GM19240 (cell line): Measurements from ENCODE around the gene STX17.

Experiments
- DNase-seq: peaks from one replicate; pipeline ENCODE4 v3.0.0; 2011; ENCODE audit warnings: low spot score; ENCODE audit not compliant: insufficient read length

Gene STX17

GRCh38 chr9:99905833-99906402 is 536 bp upstream of the STX17 start:
- DNase-seq = no peak

DNA sequence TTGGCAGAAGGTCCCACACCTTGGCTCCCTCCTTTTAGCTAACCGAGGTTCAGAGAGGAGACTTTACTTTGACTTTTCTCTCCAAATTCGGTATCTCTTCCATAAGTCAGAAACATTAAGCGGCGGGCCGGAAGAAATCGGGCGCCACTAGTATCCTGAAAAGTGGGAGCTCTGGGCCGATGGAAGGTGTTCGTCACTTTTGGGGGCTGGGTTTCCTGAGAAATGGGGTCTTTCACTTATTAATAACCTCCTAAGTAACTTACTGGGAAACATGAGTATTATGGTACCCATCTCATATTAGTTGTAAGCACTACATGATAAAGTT is 716 bp downstream of the STX17 start:
- no peak for DNase-seq

- no peak for DNase-seq
These were observed 5.1 kb downstream of the STX17 start for GRCh38 chr9:99911600-99911999.

GRCh38 chr9:99916650-99917049 is 10.2 kb downstream of the STX17 start:
- DNase-seq = no peak

DNA sequence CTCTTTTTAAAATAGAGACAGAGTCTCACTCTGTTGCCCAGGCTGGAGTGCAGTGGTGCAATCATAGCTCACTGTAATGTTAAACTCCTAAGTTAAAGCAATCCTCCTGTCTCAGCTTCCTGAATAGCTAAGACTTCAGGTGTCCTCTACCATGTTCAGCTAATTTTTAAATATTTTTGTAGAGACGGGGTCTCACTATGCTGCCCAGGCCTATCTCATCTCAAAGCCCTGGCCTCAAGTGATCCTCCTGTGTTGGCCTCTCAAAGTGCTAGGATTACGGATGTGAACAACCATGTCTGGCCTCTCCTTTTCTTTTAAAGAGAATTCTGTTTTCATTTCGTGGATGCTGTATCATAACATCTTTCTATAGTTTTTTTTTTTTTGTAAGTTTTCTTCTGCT is 11.7 kb downstream of the STX17 start:
- no peak for DNase-seq

DNA sequence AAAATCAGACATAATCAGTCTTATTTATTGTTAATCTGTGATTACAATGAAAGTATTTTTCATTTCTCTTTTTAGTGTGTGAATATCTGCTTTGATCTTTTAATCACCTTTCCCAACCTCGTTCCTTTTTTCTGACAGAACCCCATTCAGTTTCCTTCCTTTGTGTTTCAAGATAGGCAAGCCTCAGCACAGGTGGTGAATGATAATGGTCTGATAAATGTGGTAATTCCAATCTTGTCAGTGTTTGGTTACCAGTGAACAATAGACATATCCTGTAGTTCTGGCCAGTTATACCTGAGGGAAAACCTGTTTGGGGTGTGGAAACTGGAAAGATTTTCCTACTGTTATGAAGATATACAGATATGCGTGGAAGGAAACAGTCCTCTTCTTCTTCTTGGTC is 13.5 kb downstream of the STX17 start:
- no peak for DNase-seq

DNA sequence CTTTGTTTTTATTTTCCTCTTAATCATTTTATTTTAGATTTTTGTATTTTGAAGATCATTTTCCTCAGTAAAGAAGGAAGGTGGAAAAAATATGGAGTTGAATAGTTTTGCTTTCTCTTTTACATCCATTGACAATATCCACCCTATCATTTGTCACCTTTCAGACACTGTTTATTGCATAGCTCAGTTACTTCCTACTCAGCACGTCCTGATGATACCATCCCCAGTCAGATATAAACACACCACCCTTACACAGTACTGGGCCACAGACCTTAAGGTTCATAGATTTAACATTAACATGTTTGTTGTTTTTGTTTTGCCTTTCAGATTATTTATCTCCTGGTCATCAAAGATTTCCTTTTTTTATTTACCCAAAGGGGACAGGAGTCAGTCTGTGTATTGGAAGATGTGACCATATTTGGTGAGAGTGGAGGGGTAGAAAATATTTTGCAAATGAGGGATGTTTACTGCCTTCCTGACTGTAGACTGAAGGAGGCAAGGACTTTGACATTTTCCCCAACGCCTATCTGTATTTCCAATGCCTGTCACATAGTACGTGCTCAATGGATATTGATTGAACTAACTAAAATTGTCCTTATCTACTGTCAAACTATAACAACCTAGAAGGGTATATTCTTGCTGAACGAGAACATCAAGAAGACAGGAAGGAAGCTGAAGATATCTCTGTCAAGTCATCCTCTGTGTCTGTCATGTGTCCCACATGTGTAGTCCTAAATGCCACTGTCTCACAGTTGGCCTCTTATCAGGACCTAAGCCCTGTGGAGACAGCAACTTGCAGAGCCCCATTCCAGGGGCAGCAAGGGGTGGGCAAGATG is 15.6 kb downstream of the STX17 start:
- DNase-seq = no peak

- no peak for DNase-seq
These were observed 16.2 kb downstream of the STX17 start for GRCh38 chr9:99922711-99923030.

DNA sequence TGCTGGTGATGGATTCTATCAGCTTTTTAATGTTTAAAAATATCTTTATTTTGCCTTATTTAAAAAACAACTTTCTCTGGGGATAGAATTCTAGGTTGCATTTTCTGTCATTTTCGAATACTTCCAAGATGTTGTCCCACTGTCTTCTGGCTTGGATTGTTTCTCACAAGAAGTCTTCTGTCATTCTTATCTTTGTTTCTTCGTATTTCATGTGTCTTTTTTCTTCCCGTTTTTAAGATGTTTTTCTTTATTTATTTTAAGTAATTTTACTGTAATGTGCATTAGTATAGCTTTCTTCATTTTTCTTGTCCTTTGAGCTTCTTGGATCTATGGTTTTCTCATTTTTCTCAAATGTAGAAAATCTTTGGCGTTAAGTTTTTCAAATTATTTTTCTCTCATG is 19.1 kb downstream of the STX17 start:
- no peak for DNase-seq

- DNase-seq = no peak
These were observed 23.2 kb downstream of the STX17 start for GRCh38 chr9:99929652-99930051.

DNA sequence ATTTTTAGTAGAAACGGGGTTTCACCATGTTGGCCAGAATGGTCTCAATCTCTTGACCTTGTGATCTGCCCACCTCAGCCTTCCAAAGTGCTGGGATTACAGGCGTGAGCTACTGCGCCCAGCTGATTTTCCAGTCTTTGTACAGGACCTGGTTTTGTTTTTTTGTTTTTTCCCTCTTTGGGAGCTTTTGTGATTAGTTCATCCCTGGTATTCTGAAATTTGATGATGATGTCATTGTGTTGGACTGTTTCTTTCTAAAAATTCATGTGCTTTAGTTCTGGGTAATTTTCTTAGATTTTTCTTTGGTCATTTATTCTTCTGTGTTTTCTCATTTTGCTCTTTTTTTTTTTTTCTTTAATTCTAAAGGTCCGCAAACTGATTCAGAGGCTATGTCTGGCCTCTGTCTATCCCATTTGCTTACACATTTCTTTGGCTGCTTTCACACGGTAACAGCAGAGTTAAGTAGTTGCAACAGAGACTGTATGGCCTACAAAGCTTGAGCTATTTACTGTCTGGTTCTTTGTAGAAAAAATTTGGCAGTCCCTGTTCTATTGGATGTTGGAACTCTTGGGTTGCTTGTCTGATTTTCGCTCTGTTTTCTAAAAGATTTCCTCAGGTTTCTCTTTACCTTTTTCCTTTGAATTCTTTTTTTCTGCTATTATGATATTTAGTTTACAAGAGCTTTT is 24.8 kb downstream of the STX17 start:
- no peak for DNase-seq

- no peak for DNase-seq
These were observed 30.6 kb downstream of the STX17 start for GRCh38 chr9:99936947-99937587.

- DNase-seq = no peak
These were observed 40.9 kb downstream of the STX17 start for GRCh38 chr9:99947395-99947794.

- DNase-seq = no peak
These were observed 42.0 kb downstream of the STX17 start for GRCh38 chr9:99948482-99948881.

- DNase-seq = no peak
These were observed 42.4 kb downstream of the STX17 start for GRCh38 chr9:99948896-99949295.

- DNase-seq = no peak
These were observed 47.5 kb downstream of the STX17 start for GRCh38 chr9:99953861-99954507.

- peak; percentile 13 for DNase-seq
These were observed 48.4 kb downstream of the STX17 start for GRCh38 chr9:99954819-99955218.

DNA sequence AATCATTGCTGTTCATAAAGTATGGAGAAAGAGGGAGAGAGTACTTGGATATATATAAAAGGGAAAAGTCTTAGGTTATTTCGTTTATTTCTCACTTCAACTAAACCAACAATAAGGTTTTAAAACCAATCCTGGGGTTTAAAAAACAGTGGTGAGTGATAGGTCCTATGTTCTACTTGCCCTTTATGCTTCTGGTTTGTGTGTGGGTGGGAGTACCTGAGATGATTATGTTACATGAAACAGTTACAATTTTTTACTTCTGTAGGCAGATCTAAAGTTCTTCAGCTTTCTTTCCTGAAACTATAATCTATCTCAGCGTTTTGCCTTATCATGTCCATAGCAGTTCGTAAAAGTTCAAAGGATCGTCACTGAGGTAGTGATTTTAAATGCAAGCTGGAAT is 49.2 kb downstream of the STX17 start:
- no peak for DNase-seq

DNA sequence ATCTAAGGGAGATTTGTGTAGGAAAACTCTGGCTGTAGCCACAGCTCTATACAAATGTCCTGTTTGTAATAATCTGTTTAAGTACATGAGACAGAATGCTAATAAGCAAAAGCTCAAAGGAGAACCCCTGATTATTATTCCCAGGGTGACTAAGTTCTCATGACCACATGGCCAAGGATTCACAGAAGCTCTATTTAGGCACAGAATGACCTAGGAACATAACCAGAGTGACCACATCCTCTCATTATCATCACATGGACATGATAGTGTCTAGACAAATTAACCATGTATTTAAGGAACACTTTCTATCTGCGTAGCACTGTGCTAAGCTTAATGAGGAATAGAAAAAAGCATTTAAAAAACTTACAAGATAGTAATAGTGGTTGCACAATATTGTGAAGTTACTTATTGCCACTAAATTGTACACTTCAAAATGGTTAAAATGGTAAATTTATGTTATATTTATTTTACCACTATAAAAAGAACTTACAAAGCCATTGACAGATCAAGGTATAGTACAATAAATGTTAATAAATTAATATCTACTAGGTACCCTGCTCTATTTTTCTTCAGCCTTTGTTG is 56.3 kb downstream of the STX17 start:
- no peak for DNase-seq

DNA sequence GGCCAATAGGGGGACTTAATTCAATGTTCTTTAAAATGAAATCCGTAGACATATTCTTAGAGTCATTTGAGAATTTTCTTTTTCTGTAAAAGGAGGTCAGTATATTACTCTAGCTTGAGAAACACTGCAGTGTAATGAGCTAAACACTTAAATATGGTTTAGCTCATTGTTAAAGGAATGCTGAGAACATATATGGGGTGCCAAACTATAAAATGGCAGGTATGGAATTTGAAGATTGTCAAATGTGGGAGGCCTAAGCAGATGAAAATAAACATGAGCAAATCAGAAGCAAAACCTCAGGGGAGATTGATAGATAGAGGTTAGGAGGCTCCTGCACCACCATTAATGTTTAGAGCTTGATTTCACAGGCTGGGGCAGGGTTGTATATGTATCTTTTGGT is 57.9 kb downstream of the STX17 start:
- no peak for DNase-seq

DNA sequence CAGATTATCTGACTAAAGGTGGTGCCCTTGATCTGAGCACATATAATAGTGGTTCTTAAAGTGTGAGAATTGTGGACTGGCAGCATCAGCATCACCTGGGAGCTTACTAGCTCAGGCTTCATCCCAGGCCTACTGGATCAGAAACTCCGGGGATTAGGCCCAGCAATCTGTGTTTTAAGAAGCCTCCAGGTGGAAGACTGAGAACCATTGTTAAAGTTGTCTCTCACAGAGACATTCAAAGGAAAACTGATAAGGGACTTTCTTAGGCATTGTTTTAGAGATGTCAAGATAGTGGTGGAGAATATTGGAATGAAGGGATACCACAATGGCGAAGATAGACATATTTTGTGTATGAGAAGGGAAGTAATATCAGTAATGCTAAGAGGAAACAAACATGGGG is 59.5 kb downstream of the STX17 start:
- no peak for DNase-seq

- no peak for DNase-seq
These were observed 60.3 kb downstream of the STX17 start for GRCh38 chr9:99966716-99967115.
